SK-N-SH treated with all-trans-retinoic acid at 6 μM for 48 hours (cell line): ENCODE measurements around the gene SLC49A4.

Experiments
- ATAC-seq: fragments of 200-7000 bp; cut with Tn5 transposase; 3 replicates; pipeline ENCODE4 v1.9.1; 2020; ENCODE audit warnings: mild to moderate bottlenecking, moderate library complexity
- ARNTL ChIP-seq: fragments of 450-650 bp; formaldehyde crosslinking; IDR thresholded peaks from 2 replicates; pipeline ENCODE4 v1.5.0; 2020; ENCODE audit warnings: low read depth, mild to moderate bottlenecking, moderate library complexity, borderline replicate concordance
- BACH2 ChIP-seq: fragments of 250-450 bp; sonication (Bioruptor Pico); IDR thresholded peaks from 2 replicates; pipeline ENCODE4 v1.9.0; 2021; ENCODE audit warnings: mild to moderate bottlenecking, borderline replicate concordance
- CSDC2 ChIP-seq: fragments of 250-450 bp; sonication (Bioruptor Pico); IDR thresholded peaks from 2 replicates; pipeline ENCODE4 v1.5.0; 2020; ENCODE audit warnings: mild to moderate bottlenecking, moderate library complexity
- ESRRG ChIP-seq: fragments of 250-450 bp; sonication (Bioruptor Pico); IDR thresholded peaks from 2 replicates; pipeline ENCODE4 v1.6.1; 2021; ENCODE audit warnings: mild to moderate bottlenecking
- GLIS3 ChIP-seq: fragments of 250-450 bp; sonication (Bioruptor Pico); IDR thresholded peaks from 2 replicates; pipeline ENCODE4 v1.5.0; 2020; ENCODE audit warnings: mild to moderate bottlenecking, moderate library complexity
- ISL1 ChIP-seq: fragments of 250-450 bp; sonication (Bioruptor Pico); IDR thresholded peaks from 2 replicates; pipeline ENCODE4 v2.1.2; 2022; ENCODE audit warnings: mild to moderate bottlenecking, moderate library complexity
- OSR1 ChIP-seq: fragments of 250-450 bp; sonication (Bioruptor Pico); IDR thresholded peaks from 2 replicates; pipeline ENCODE4 v1.8.0; 2022; ENCODE audit warnings: moderate library complexity, mild to moderate bottlenecking, inconsistent platforms
- PPARA ChIP-seq: fragments of 250-450 bp; sonication (Bioruptor Pico); IDR thresholded peaks from 2 replicates; pipeline ENCODE4 v1.5.0; 2020; ENCODE audit warnings: mild to moderate bottlenecking, borderline replicate concordance
- RARB ChIP-seq: fragments of 250-450 bp; sonication (Bioruptor Pico); IDR thresholded peaks from 2 replicates; pipeline ENCODE4 v1.8.0; 2021; ENCODE audit warnings: mild to moderate bottlenecking, moderate library complexity
- SNAI2 ChIP-seq: fragments of 250-450 bp; sonication (Bioruptor Pico); IDR thresholded peaks from 2 replicates; pipeline ENCODE4 v1.5.0; 2020; ENCODE audit warnings: mild to moderate bottlenecking, moderate library complexity
- TCF4 ChIP-seq: fragments of 250-450 bp; sonication (Bioruptor Pico); IDR thresholded peaks from 2 replicates; pipeline ENCODE4 v1.8.0; 2021; ENCODE audit warnings: mild to moderate bottlenecking, moderate library complexity, borderline replicate concordance
- TOX ChIP-seq: fragments of 250-450 bp; sonication (Bioruptor Pico); IDR thresholded peaks from 2 replicates; pipeline ENCODE4 v1.8.0; 2021; ENCODE audit warnings: mild to moderate bottlenecking, moderate library complexity, borderline replicate concordance
- ZC3H10 ChIP-seq: fragments of 250-450 bp; sonication (Bioruptor Pico); IDR thresholded peaks from 2 replicates; pipeline ENCODE4 v1.5.1; 2021; ENCODE audit warnings: mild to moderate bottlenecking, moderate library complexity
- ZFP30 ChIP-seq: fragments of 450-650 bp; formaldehyde crosslinking; IDR thresholded peaks from 2 replicates; pipeline ENCODE4 v1.5.0; 2022; ENCODE audit warnings: mild to moderate bottlenecking, moderate library complexity
- ZNF565 ChIP-seq: fragments of 450-650 bp; formaldehyde crosslinking; conservative IDR thresholded peaks from 2 replicates; pipeline ENCODE4 v1.5.0; 2020; ENCODE audit warnings: low read depth, mild to moderate bottlenecking, moderate library complexity
- ZNF8 ChIP-seq: fragments of 450-650 bp; formaldehyde crosslinking; IDR thresholded peaks from 2 replicates; pipeline ENCODE4 v1.5.0; 2020; ENCODE audit warnings: mild to moderate bottlenecking, moderate library complexity
- TF ChIP-seq, protein P1 (sequence below): fragments of 250-450 bp; sonication (Bioruptor Pico); IDR thresholded peaks from 2 replicates; pipeline ENCODE4 v1.5.1; 2020; ENCODE audit warnings: low read depth, mild to moderate bottlenecking, moderate library complexity
- TF ChIP-seq, protein P2 (sequence below): fragments of 250-450 bp; sonication (Bioruptor Pico); IDR thresholded peaks from 2 replicates; pipeline ENCODE4 v1.5.0; 2020; ENCODE audit warnings: mild to moderate bottlenecking, moderate library complexity
- TF ChIP-seq, protein P3 (sequence below): fragments of 250-450 bp; sonication (Bioruptor Pico); IDR thresholded peaks from 2 replicates; pipeline ENCODE4 v1.5.1; 2021; ENCODE audit warnings: mild to moderate bottlenecking, moderate library complexity
- TF ChIP-seq, protein P4 (sequence below): fragments of 250-450 bp; sonication (Bioruptor Pico); IDR thresholded peaks from 2 replicates; pipeline ENCODE4 v1.8.0; 2021; ENCODE audit warnings: low read depth, mild to moderate bottlenecking, moderate library complexity, borderline replicate concordance
- TF ChIP-seq, protein P5 (sequence below): fragments of 250-450 bp; sonication (Bioruptor Pico); IDR thresholded peaks from 2 replicates; pipeline ENCODE4 v1.8.0; 2020; ENCODE audit warnings: mild to moderate bottlenecking, moderate library complexity, borderline replicate concordance

SLC49A4 gene

DNA sequence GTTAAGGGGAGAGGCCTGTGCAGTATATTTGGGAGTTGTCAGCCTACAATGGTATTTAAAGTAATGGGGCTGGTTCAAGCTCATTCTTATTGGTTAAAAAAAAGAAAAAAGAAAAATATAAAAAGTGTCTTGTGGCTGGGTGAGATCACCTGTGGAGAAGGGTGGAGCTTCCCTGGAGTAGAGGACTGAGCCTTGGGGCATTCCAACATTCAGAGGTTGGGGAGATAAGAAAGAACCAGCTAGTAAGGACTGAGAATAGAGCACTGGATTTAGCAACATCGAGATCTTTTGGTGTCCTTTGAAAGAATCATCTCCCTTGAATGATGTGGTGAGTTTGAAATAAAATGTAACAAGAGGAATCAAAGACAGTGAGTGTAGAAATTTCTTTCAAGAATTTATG is 5.2 kb downstream of the SLC49A4 start:
- ATAC-seq, result no peak
- no peak for TF ChIP-seq ZNF565 (CRISPR knock-in tag)
- no peak for TF ChIP-seq TCF4 (CRISPR knock-in tag)
- TF ChIP-seq, protein P1, sequence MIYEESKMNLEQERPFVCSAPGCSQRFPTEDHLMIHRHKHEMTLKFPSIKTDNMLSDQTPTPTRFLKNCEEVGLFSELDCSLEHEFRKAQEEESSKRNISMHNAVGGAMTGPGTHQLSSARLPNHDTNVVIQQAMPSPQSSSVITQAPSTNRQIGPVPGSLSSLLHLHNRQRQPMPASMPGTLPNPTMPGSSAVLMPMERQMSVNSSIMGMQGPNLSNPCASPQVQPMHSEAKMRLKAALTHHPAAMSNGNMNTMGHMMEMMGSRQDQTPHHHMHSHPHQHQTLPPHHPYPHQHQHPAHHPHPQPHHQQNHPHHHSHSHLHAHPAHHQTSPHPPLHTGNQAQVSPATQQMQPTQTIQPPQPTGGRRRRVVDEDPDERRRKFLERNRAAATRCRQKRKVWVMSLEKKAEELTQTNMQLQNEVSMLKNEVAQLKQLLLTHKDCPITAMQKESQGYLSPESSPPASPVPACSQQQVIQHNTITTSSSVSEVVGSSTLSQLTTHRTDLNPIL (CRISPR knock-in tag), result no peak
- TF ChIP-seq, protein P2, sequence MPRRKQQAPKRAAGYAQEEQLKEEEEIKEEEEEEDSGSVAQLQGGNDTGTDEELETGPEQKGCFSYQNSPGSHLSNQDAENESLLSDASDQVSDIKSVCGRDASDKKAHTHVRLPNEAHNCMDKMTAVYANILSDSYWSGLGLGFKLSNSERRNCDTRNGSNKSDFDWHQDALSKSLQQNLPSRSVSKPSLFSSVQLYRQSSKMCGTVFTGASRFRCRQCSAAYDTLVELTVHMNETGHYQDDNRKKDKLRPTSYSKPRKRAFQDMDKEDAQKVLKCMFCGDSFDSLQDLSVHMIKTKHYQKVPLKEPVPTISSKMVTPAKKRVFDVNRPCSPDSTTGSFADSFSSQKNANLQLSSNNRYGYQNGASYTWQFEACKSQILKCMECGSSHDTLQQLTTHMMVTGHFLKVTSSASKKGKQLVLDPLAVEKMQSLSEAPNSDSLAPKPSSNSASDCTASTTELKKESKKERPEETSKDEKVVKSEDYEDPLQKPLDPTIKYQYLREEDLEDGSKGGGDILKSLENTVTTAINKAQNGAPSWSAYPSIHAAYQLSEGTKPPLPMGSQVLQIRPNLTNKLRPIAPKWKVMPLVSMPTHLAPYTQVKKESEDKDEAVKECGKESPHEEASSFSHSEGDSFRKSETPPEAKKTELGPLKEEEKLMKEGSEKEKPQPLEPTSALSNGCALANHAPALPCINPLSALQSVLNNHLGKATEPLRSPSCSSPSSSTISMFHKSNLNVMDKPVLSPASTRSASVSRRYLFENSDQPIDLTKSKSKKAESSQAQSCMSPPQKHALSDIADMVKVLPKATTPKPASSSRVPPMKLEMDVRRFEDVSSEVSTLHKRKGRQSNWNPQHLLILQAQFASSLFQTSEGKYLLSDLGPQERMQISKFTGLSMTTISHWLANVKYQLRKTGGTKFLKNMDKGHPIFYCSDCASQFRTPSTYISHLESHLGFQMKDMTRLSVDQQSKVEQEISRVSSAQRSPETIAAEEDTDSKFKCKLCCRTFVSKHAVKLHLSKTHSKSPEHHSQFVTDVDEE (CRISPR knock-in tag), result no peak
- no peak for TF ChIP-seq BACH2
- no peak for TF ChIP-seq ZC3H10 (CRISPR knock-in tag)
- no peak for TF ChIP-seq ZNF8 (CRISPR knock-in tag)
- TF ChIP-seq RARB (CRISPR knock-in tag), result no peak
- no peak for TF ChIP-seq OSR1 (CRISPR knock-in tag)
- TF ChIP-seq, protein P3, sequence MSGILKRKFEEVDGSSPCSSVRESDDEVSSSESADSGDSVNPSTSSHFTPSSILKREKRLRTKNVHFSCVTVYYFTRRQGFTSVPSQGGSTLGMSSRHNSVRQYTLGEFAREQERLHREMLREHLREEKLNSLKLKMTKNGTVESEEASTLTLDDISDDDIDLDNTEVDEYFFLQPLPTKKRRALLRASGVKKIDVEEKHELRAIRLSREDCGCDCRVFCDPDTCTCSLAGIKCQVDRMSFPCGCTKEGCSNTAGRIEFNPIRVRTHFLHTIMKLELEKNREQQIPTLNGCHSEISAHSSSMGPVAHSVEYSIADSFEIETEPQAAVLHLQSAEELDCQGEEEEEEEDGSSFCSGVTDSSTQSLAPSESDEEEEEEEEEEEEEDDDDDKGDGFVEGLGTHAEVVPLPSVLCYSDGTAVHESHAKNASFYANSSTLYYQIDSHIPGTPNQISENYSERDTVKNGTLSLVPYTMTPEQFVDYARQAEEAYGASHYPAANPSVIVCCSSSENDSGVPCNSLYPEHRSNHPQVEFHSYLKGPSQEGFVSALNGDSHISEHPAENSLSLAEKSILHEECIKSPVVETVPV (CRISPR knock-in tag), result no peak
- no peak for TF ChIP-seq TOX (CRISPR knock-in tag)
- no peak for TF ChIP-seq GLIS3 (CRISPR knock-in tag)
- TF ChIP-seq SNAI2 (CRISPR knock-in tag), result no peak
- TF ChIP-seq CSDC2 (CRISPR knock-in tag), result no peak
- TF ChIP-seq, protein P4, sequence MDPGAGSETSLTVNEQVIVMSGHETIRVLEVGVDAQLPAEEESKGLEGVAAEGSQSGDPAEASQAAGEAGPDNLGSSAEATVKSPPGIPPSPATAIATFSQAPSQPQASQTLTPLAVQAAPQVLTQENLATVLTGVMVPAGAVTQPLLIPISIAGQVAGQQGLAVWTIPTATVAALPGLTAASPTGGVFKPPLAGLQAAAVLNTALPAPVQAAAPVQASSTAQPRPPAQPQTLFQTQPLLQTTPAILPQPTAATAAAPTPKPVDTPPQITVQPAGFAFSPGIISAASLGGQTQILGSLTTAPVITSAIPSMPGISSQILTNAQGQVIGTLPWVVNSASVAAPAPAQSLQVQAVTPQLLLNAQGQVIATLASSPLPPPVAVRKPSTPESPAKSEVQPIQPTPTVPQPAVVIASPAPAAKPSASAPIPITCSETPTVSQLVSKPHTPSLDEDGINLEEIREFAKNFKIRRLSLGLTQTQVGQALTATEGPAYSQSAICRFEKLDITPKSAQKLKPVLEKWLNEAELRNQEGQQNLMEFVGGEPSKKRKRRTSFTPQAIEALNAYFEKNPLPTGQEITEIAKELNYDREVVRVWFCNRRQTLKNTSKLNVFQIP (CRISPR knock-in tag), result no peak
- no peak for TF ChIP-seq ZFP30 (CRISPR knock-in tag)
- TF ChIP-seq PPARA (CRISPR knock-in tag), result no peak
- no peak for TF ChIP-seq ISL1 (CRISPR knock-in tag)
- TF ChIP-seq, protein P5, sequence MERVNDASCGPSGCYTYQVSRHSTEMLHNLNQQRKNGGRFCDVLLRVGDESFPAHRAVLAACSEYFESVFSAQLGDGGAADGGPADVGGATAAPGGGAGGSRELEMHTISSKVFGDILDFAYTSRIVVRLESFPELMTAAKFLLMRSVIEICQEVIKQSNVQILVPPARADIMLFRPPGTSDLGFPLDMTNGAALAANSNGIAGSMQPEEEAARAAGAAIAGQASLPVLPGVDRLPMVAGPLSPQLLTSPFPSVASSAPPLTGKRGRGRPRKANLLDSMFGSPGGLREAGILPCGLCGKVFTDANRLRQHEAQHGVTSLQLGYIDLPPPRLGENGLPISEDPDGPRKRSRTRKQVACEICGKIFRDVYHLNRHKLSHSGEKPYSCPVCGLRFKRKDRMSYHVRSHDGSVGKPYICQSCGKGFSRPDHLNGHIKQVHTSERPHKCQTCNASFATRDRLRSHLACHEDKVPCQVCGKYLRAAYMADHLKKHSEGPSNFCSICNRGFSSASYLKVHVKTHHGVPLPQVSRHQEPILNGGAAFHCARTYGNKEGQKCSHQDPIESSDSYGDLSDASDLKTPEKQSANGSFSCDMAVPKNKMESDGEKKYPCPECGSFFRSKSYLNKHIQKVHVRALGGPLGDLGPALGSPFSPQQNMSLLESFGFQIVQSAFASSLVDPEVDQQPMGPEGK (CRISPR knock-in tag), result no peak

DNA sequence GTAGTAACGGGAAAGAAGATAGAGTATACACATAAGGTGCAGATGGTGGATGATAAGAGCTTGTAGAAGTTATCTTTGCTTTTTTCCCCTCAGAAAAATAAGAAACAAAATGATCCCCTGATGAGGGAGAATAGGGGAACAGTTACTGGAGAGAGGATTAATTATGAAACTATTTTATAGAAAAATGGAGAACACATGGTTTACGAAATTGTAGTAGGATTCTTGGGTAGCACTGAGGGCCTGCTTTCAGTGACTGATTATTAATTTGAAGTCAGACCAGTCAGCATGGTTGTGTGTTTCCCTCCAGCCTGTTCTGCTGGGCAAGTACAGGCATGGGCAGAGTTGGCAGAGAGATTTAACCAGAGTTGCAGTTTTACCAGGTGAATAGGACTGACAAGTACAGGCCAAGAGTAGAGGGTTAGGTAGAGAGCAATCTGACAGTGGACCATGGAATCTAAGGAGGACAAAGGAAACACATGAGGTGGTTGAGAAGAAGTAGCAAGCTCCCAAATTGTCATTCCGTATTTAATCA is 5.9 kb downstream of the SLC49A4 start:
- no peak for ATAC-seq
- TF ChIP-seq ESRRG (CRISPR knock-in tag), result no peak

DNA sequence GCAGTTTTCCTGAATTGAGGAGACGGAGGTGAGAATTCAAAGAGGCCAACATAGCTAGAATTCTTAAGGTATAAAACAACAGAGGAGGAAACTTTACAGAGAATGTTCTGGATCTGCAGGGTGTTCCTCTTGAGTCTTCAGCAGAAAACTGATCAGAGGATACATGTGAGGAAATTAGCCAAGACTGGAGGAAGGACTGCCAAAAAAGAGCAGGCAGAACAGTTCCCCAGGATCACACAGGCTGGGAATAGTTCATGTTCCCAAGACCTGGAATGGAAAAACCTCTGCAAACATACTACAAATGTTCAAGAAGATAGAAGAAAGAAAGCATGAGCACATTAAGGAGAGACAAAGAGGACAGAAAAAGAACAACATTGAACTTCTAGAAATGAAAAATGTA is 7.5 kb downstream of the SLC49A4 start:
- TF ChIP-seq, protein P4 (CRISPR knock-in tag), result no peak
- TF ChIP-seq TCF4 (CRISPR knock-in tag) (no peak), RARB (CRISPR knock-in tag) (no peak), PPARA (CRISPR knock-in tag) (no peak), ARNTL (CRISPR knock-in tag) (no peak), GLIS3 (CRISPR knock-in tag) (no peak), BACH2 (no peak), ZC3H10 (CRISPR knock-in tag) (no peak), ZFP30 (CRISPR knock-in tag) (no peak), ZNF8 (CRISPR knock-in tag) (no peak), OSR1 (CRISPR knock-in tag) (no peak), CSDC2 (CRISPR knock-in tag) (no peak), ESRRG (CRISPR knock-in tag) (no peak), SNAI2 (CRISPR knock-in tag) (no peak), ISL1 (CRISPR knock-in tag) (no peak)
- TF ChIP-seq, protein P5 (CRISPR knock-in tag), result no peak
- TF ChIP-seq, protein P3 (CRISPR knock-in tag), result no peak
- no peak for ATAC-seq
